GM19452 (cell line): ENCODE data around the gene IFIT5.
"Not testable (repeated sequence)": the region's sequence is repeated elsewhere in the genome, so short reads cannot be mapped to it uniquely, and the experiment has no call there.

Source experiments
- ATAC-seq: cut with Tn5 transposase; IDR thresholded peaks from one replicate; pipeline ENCODE4 v1.9.1; 2021; ENCODE audit not compliant: unreplicated experiment

The IFIT5 gene

GRCh38 chr10:89427629-89428028 lies 13.3 kb downstream of the IFIT5 start:
- ATAC-seq = no peak

GRCh38 chr10:89428877-89429276 lies 14.5 kb downstream of the IFIT5 start:
- ATAC-seq = no peak

GRCh38 chr10:89431977-89432376 lies 17.6 kb downstream of the IFIT5 start:
- no peak for ATAC-seq

- no peak for ATAC-seq
These were observed 24.2 kb downstream of the IFIT5 start for GRCh38 chr10:89438525-89438924.

GRCh38 chr10:89440226-89441009 lies 26.1 kb downstream of the IFIT5 start:
- no peak for ATAC-seq

- no peak for ATAC-seq
These were observed 27.9 kb downstream of the IFIT5 start for GRCh38 chr10:89442289-89442688.

GRCh38 chr10:89444819-89445218 lies 30.5 kb downstream of the IFIT5 start:
- not testable (repeated sequence) for ATAC-seq

GRCh38 chr10:89450901-89451300 lies 36.5 kb downstream of the IFIT5 start:
- ATAC-seq = no peak

GRCh38 chr10:89452193-89452592 lies 37.8 kb downstream of the IFIT5 start:
- no peak for ATAC-seq

- no peak for ATAC-seq
These were observed 40.4 kb downstream of the IFIT5 start for GRCh38 chr10:89454561-89455347.

- no peak for ATAC-seq
These were observed 43.9 kb downstream of the IFIT5 start for GRCh38 chr10:89458291-89458690.

GRCh38 chr10:89458784-89459183 lies 44.4 kb downstream of the IFIT5 start:
- ATAC-seq = no peak

GRCh38 chr10:89463846-89464537 lies 49.6 kb downstream of the IFIT5 start:
- no peak for ATAC-seq

GRCh38 chr10:89465196-89465595 lies 50.8 kb downstream of the IFIT5 start:
- no peak for ATAC-seq

GRCh38 chr10:89466599-89467035 lies 52.2 kb downstream of the IFIT5 start:
- ATAC-seq = no peak

GRCh38 chr10:89468191-89468965 lies 54.0 kb downstream of the IFIT5 start:
- ATAC-seq = no peak

GRCh38 chr10:89469517-89469916 lies 55.1 kb downstream of the IFIT5 start:
- no peak for ATAC-seq
